Glutamatergic neuron (in vitro differentiated cells): ENCODE data around the gene TSACC. TPM values are rescaled to one million over a fixed set of nuclear protein-coding genes. Genes with fewer than 3 reads are reported as not detected.
"Not testable (repeated sequence)": the region's sequence is repeated elsewhere in the genome, so short reads cannot be mapped to it uniquely, and the experiment has no call there.

ENCODE experiments used
- DNase-seq: peaks from one replicate; pipeline ENCODE4 v3.0.0; 2022
- H3K27ac Mint-ChIP-seq: one replicate; pipeline ENCODE4 v1.8.0; 2020; ENCODE audit warnings: mild to moderate bottlenecking, mixed read lengths, inconsistent platforms; ENCODE audit not compliant: unreplicated experiment
- H3K27me3 Mint-ChIP-seq: one replicate; pipeline ENCODE4 v1.8.0; 2020; ENCODE audit warnings: mild to moderate bottlenecking, moderate library complexity, mixed read lengths, inconsistent platforms; ENCODE audit not compliant: unreplicated experiment
- H3K36me3 Mint-ChIP-seq: one replicate; pipeline ENCODE4 v1.8.0; 2020; ENCODE audit warnings: mild to moderate bottlenecking, mixed read lengths, inconsistent platforms; ENCODE audit not compliant: unreplicated experiment
- H3K4me1 Mint-ChIP-seq: one replicate; pipeline ENCODE4 v1.8.0; 2020; ENCODE audit warnings: mild to moderate bottlenecking, low read depth, mixed read lengths, inconsistent platforms; ENCODE audit not compliant: unreplicated experiment
- H3K4me3 Mint-ChIP-seq: one replicate; pipeline ENCODE4 v1.8.0; 2020; ENCODE audit warnings: mild to moderate bottlenecking, mixed read lengths, inconsistent platforms; ENCODE audit not compliant: unreplicated experiment
- H3K9me3 Mint-ChIP-seq: one replicate; pipeline ENCODE4 v1.8.0; 2020; ENCODE audit warnings: mild to moderate bottlenecking, moderate library complexity, mixed read lengths, inconsistent platforms; ENCODE audit not compliant: unreplicated experiment
- CTCF ChIP-seq: fragments of 200-600 bp; sonication (generic); IDR thresholded peaks from one replicate; pipeline ENCODE4 v1.5.0; 2021; ENCODE audit not compliant: partially characterized antibody, unreplicated experiment
- total RNA-seq: library from RNA; stranded (reverse); fragmentation: NEBNext Ultra II Directional; extraction: Animal tissue kit (Norgen Biotek cat#: 25700); gene quantifications from one replicate; pipeline ENCODE4 v1.2.1, GENCODE V29; 2021; ENCODE audit not compliant: unreplicated experiment

Gene TSACC
- total RNA-seq, 1 donor from 2014 or later: not detected

GRCh38 chr1:156368889-156369684 lies 30.8 kb downstream of the TSACC start, which contains the start of gene RHBG:
Gene RHBG (plus strand): TSS chr1:156369211. CDS start chr1:156369250, 39 bp downstream.
- H3K27me3 Mint-ChIP-seq: peaks cover 7% of the 10 kb centered on the region
- H3K36me3 Mint-ChIP-seq: no peaks in the 10 kb centered on the region

GRCh38 chr1:156369685-156370286 lies 31.5 kb downstream of the TSACC start:
- H3K36me3 Mint-ChIP-seq, H3K27me3 Mint-ChIP-seq, DNase-seq, H3K4me1 Mint-ChIP-seq, H3K9me3 Mint-ChIP-seq, H3K27ac Mint-ChIP-seq: not testable (repeated sequence)
- peak overlapping the region; percentile 64 for H3K4me3 Mint-ChIP-seq

More at GRCh38 chr1:156368889-156369684, 30.8 kb downstream of the TSACC start, which contains the start of gene RHBG:
- no peak for TF ChIP-seq CTCF
- no peak within 1 kb of the TSS for H3K27ac Mint-ChIP-seq
- peak within 1 kb of the TSS; percentile 64 for H3K4me3 Mint-ChIP-seq
- H3K4me1 Mint-ChIP-seq: peaks cover 3% of the 10 kb centered on the region
- peaks cover 2% of the 10 kb centered on the region for H3K9me3 Mint-ChIP-seq
- DNase-seq: peak; percentile 59

GRCh38 chr1:156371553-156372264 lies 33.4 kb downstream of the TSACC start:
- no peak for TF ChIP-seq CTCF
- H3K9me3 Mint-ChIP-seq: peaks cover 4% of the 10 kb centered on the region
- no peak overlapping the region for H3K4me3 Mint-ChIP-seq
- DNase-seq: no peak
- H3K27ac Mint-ChIP-seq: no peak overlapping the region
- H3K36me3 Mint-ChIP-seq: no peaks in the 10 kb centered on the region
- peaks cover 3% of the 10 kb centered on the region for H3K4me1 Mint-ChIP-seq
- H3K27me3 Mint-ChIP-seq: peaks cover 4% of the 10 kb centered on the region

- Mint-ChIP-seq H3K27ac (no peak overlapping the region), H3K4me1 (peaks cover 3% of the 10 kb centered on the region), H3K9me3 (peaks cover 6% of the 10 kb centered on the region), H3K36me3 (no peaks in the 10 kb centered on the region), H3K4me3 (no peak overlapping the region), H3K27me3 (peaks cover 4% of the 10 kb centered on the region)
- no peak for DNase-seq
- no peak for TF ChIP-seq CTCF
Observed at GRCh38 chr1:156372265-156372586, 33.9 kb downstream of the TSACC start.

GRCh38 chr1:156372876-156373275 lies 34.5 kb downstream of the TSACC start:
- H3K27ac Mint-ChIP-seq: no peak overlapping the region
- no peak for TF ChIP-seq CTCF
- no peaks in the 10 kb centered on the region for H3K36me3 Mint-ChIP-seq
- no peak overlapping the region for H3K4me3 Mint-ChIP-seq
- H3K4me1 Mint-ChIP-seq: peaks cover 3% of the 10 kb centered on the region
- peaks cover 6% of the 10 kb centered on the region for H3K9me3 Mint-ChIP-seq
- peaks cover 5% of the 10 kb centered on the region for H3K27me3 Mint-ChIP-seq
- DNase-seq: no peak
